Loucy (cell line): Measurements from ENCODE around the gene KNSTRN.

ENCODE experiments used
- EZH2phosphoT487 ChIP-seq: fragments of 200-600 bp; IDR thresholded peaks from 2 replicates; pipeline ENCODE4 v1.6.1; 2018; ENCODE audit warnings: antibody characterized with exemption, mild to moderate bottlenecking, moderate library complexity, borderline replicate concordance
- TF ChIP-seq, protein P1 (sequence below): fragments of 200-600 bp; sonication (generic); conservative IDR thresholded peaks from 2 replicates; pipeline ENCODE4 v1.5.1; 2014; ENCODE audit warnings: mild to moderate bottlenecking, antibody characterized with exemption, low read length

DNA sequence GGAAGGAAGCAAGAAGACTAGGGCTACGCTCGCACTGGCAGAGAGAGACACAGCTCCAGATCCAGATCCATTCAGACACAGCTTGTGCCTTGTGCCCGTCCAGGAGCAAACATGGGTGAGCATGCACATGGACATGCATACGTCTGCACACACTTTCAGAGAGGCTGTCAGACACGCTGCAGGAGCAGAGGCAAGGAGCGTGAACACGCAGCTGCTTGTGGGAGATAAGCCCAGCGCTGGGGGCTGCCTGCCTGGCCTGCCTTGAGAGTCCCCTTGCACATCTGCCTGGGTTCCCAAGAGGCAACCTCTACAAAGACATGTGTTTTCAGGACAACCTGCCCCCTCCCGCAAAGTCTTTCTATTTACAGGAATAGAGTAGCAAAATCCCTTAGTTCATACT is 44.7 kb downstream of the KNSTRN start:
- TF ChIP-seq, protein P1, sequence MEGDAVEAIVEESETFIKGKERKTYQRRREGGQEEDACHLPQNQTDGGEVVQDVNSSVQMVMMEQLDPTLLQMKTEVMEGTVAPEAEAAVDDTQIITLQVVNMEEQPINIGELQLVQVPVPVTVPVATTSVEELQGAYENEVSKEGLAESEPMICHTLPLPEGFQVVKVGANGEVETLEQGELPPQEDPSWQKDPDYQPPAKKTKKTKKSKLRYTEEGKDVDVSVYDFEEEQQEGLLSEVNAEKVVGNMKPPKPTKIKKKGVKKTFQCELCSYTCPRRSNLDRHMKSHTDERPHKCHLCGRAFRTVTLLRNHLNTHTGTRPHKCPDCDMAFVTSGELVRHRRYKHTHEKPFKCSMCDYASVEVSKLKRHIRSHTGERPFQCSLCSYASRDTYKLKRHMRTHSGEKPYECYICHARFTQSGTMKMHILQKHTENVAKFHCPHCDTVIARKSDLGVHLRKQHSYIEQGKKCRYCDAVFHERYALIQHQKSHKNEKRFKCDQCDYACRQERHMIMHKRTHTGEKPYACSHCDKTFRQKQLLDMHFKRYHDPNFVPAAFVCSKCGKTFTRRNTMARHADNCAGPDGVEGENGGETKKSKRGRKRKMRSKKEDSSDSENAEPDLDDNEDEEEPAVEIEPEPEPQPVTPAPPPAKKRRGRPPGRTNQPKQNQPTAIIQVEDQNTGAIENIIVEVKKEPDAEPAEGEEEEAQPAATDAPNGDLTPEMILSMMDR, result no peak
- no peak for TF ChIP-seq EZH2phosphoT487
